ENCODE results near the gene ASF1B.

- TF ChIP-seq GATA2 (IDR thresholded peaks at IDR 0.05; ENCODE audit: low read depth, low read length) (no peak), GATA3 (IDR thresholded peaks at IDR 0.05; ENCODE audit: low read depth, low read length) (no peak)
Measured at GRCh38 chr19:14162871-14163297, 26.5 kb upstream of the ASF1B start.
